ENCODE results near the gene ZNF70.

The ZNF70 gene

DNA sequence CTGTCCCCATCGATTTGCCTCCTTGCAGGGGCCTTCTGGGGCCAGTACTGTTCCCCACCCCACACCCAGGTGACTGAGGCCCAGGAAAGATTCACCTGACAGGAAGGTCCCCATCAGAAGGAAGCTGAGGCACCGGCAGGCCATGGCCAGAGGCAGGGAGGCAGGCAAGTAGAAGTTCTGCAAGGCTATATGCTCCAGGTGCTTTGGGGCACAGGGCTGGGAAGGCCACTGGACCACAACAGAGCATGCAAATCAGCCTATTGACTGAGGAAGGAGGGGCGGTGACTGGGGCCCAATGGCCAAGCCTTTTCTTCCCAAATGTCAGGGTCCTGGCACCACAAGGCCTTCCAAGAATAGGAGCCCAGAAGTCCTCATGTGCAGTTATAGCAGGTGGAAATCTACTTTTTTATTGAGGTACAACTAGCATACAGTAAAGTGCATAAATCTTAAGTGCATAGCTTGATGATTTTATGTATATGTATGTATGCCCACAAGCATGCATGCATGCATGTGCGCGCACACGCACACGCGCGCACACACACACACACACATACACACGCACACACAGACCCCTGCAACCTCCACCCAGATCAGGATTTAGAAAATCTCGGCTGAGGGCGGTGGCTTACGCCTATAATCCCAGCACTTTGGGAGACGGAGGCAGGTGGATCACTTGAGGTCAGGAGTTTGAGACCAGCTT lies 3.5 kb upstream of the ZNF70 start, which contains the start of gene VPREB3:
Gene VPREB3 (minus strand): TSS at position 206 of the 700 bp plus-strand sequence. CDS start 62 bp downstream, at position 144.
- Histone ChIP-seq H3K9me3 (no peaks in the 10 kb centered on the region), H3K4me3 (no peak within 1 kb of the TSS), H3K36me3 (no peaks in the 10 kb centered on the region), H3K27me3 (no peaks in the 10 kb centered on the region), H3K4me1 (peaks cover 0 to 18% (median 8%) of the 10 kb centered on the region in 4 donors), H3K27ac (no peak within 1 kb of the TSS)
- intact Hi-C loops (cut with DNase I; ENCODE audit: low total_unique reads): loop anchor here (10.0 kb wide), 1 partner anchor 230 kb away; no protein-coding TSS in a partner anchor
- no peak for DNase-seq
- TF ChIP-seq, protein P1, sequence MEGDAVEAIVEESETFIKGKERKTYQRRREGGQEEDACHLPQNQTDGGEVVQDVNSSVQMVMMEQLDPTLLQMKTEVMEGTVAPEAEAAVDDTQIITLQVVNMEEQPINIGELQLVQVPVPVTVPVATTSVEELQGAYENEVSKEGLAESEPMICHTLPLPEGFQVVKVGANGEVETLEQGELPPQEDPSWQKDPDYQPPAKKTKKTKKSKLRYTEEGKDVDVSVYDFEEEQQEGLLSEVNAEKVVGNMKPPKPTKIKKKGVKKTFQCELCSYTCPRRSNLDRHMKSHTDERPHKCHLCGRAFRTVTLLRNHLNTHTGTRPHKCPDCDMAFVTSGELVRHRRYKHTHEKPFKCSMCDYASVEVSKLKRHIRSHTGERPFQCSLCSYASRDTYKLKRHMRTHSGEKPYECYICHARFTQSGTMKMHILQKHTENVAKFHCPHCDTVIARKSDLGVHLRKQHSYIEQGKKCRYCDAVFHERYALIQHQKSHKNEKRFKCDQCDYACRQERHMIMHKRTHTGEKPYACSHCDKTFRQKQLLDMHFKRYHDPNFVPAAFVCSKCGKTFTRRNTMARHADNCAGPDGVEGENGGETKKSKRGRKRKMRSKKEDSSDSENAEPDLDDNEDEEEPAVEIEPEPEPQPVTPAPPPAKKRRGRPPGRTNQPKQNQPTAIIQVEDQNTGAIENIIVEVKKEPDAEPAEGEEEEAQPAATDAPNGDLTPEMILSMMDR (IDR thresholded peaks at IDR 0.05): no peak

GRCh38 chr22:23753385-23753784 lies 2.5 kb upstream of the ZNF70 start:
- intact Hi-C loops (cut with DNase I; ENCODE audit: low total_unique reads): loop anchor here (10.0 kb wide), 1 partner anchor 229 kb away; no protein-coding TSS in a partner anchor

GRCh38 chr22:23752750-23753149 lies 1.8 kb upstream of the ZNF70 start:
- DNase-seq: no peak
- no peak overlapping the region for H3K4me3 ChIP-seq
- no peak overlapping the region for H3K27ac ChIP-seq
- no peaks in the 10 kb centered on the region for H3K36me3 ChIP-seq
- H3K27me3 ChIP-seq: no peaks in the 10 kb centered on the region
- TF ChIP-seq, protein P1 (IDR thresholded peaks at IDR 0.05): no peak
- intact Hi-C loops (cut with DNase I; ENCODE audit: low total_unique reads): loop anchor here (10.0 kb wide), 1 partner anchor 228 kb away; no protein-coding TSS in a partner anchor
- peaks cover 0 to 26% (median 8%) of the 10 kb centered on the region in 4 donors for H3K4me1 ChIP-seq
- no peaks in the 10 kb centered on the region for H3K9me3 ChIP-seq

More at GRCh38 chr22:23753385-23753784, 2.5 kb upstream of the ZNF70 start:
- no peaks in the 10 kb centered on the region for H3K36me3 ChIP-seq
- no peak overlapping the region for H3K4me3 ChIP-seq
- H3K27ac ChIP-seq: no peak overlapping the region
- TF ChIP-seq, protein P1 (IDR thresholded peaks at IDR 0.05): no peak
- no peaks in the 10 kb centered on the region for H3K27me3 ChIP-seq
- H3K9me3 ChIP-seq: no peaks in the 10 kb centered on the region
- peaks cover 0 to 22% (median 8%) of the 10 kb centered on the region in 4 donors for H3K4me1 ChIP-seq
- no peak for DNase-seq

DNA sequence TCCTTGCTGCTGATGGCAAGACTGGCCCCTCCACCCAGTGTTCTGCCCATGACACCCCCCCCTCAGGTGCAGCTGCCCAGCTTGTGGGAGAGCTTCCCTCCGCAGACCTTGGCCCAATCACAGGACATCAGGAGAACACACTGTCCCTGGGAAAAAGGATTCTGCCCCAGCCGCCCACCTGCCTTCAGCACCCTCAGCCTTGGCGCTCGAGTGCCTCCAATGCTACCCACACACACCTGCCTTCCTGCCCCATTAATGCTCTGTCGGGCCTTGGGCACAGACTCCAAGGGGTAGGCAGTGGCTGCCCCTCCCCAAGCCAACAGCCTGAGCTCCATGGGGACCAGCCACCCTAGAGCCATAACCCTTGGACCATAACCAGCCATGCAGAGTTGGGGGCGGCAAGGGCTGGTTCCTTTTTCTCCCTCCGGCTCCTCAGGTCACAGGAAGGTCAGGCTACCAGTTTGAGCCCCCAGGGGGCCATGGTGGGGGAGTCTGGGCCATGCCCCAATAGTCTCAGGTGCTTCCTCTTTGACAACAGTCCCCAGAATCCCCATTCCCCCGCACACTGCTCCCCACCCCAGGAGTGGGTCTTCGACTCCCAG lies 1.3 kb upstream of the ZNF70 start:
- intact Hi-C loops (cut with DNase I; ENCODE audit: low total_unique reads): loop anchor here (10.0 kb wide), 1 partner anchor 227 kb away; no protein-coding TSS in a partner anchor
- no peaks in the 10 kb centered on the region for H3K9me3 ChIP-seq
- H3K4me1 ChIP-seq: peaks cover 0 to 29% (median 8%) of the 10 kb centered on the region in 4 donors
- H3K36me3 ChIP-seq: no peaks in the 10 kb centered on the region
- DNase-seq: no peak
- H3K27ac ChIP-seq: no peak overlapping the region
- H3K4me3 ChIP-seq: no peak overlapping the region
- TF ChIP-seq, protein P1 (IDR thresholded peaks at IDR 0.05): no peak
- H3K27me3 ChIP-seq: no peaks in the 10 kb centered on the region

DNA sequence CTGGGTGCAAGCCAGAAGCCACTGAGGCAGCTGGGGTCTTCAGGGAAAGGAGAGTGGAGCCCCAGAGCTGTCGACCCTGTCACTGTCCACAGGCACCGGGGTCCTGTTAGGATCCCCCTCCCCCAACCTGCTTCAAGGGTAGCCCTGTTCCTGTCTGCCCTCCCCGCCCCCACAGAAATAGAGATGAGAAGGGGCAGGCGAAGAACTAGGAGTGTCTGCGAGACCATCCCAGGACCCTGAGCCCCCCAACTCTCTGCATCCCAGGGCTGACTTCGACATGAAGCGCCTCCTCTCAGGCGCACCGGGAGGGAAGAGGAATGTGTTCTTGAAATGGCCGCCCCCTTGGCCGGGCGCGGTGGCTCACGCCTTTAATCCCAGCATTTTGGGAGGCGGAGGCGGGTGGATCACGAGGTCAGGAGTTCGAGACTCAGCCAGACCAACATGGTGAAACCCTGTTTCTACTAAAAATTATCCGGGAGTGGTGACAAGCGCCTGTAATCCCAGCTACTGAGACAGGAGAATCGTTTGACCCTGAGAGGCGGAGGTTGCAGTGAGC lies 607 bp upstream of the ZNF70 start:
- H3K4me1 ChIP-seq: peaks cover 0 to 29% (median 8%) of the 10 kb centered on the region in 4 donors
- H3K27ac ChIP-seq: peak overlapping the region; percentile 83 to 93
- no peak for DNase-seq
- TF ChIP-seq, protein P1 (IDR thresholded peaks at IDR 0.05): no peak
- H3K36me3 ChIP-seq: no peaks in the 10 kb centered on the region
- no peaks in the 10 kb centered on the region for H3K9me3 ChIP-seq
- intact Hi-C loops (cut with DNase I; ENCODE audit: low total_unique reads): loop anchor here (10.0 kb wide), 1 partner anchor 227 kb away; no protein-coding TSS in a partner anchor
- no peaks in the 10 kb centered on the region for H3K27me3 ChIP-seq
- peak overlapping the region; percentile 65 to 71 for H3K4me3 ChIP-seq
